GM21619 (cell line): Measurements from ENCODE around the gene SLC7A5.
"Not testable (repeated sequence)": the region's sequence is repeated elsewhere in the genome, so short reads cannot be mapped to it uniquely, and the experiment has no call there.

Source experiments
- ATAC-seq: cut with Tn5 transposase; IDR thresholded peaks from one replicate; pipeline ENCODE4 v1.9.1; 2021; ENCODE audit not compliant: unreplicated experiment

SLC7A5 gene

GRCh38 chr16:87888346-87888745 lies 19.0 kb upstream of the SLC7A5 start:
- not testable (repeated sequence) for ATAC-seq

DNA sequence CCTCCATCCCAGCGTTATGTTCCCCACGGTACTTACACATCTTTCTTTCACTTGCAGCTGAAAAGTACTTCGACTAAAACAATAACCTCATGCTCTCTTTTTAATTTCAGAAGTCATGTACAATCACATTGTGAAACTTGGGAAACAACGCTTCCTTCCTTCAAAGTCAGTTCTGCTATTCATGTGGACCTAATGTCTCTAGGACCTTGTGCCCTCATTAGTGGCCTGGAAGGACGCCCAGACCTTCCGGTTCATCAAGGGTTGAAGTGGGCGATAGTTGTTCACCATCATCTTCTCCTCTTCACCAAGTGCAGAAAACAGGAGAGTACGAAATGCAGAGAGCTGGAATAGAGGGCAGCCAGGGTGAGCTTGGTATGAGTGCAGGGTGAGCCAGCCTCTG lies 18.6 kb upstream of the SLC7A5 start:
- not testable (repeated sequence) for ATAC-seq

DNA sequence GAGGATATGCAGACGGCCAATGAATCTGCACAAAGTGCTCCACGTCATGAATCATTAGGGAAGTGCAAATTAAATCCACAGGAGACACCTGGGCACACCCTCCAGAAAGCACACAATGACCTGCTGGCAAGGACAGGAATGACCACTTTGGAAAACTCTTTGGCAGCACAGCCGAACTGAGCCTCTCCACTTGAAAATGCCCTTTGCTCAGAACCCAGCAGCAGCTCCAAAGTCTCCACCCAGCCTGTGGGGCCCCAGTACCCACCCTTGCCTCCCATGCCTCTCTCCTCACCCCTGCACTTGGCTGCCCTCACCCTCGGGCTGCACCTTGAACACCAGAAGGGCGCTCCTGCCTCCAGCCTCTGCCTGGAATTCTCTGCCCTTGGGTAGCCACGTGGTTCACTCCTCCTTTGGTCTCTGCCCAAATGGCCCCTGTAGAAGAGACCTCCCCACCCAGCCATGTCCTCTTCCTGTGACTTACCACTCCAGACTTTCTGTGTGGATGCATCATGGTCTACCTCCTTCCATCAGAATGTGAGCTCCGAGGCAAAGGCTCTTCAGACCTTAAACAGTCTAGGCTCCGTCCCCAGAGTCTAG lies 16.2 kb upstream of the SLC7A5 start:
- ATAC-seq = not testable (repeated sequence)

DNA sequence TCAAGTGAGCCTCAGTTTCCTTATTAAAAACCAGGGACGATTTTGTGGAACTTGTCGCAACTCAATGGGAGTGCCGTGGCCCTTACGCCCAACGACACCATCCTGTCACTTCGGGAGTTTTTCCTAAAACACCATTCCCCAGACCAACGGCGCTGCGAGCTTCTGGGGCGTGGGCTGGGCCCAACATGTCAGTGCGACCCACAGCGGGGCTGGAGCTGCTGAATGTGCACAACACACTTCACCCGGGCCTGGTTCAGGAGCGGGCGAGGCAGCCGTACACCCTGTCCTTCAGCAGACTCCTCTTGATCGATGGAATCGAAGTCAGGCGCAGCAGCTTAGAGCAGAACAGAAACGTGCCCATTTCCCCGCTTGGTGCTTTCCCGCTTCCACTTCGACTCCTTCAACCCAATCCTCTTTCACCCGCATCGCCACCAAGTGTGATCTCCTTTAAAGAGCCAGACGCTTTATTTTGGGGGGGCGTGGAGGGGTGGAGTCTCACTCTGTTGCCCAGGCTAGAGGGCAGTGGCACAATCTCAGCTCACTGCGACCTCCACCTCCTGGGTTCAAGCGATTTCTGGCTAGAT lies 13.2 kb upstream of the SLC7A5 start:
- ATAC-seq = no peak

GRCh38 chr16:87881324-87882200 lies 12.3 kb upstream of the SLC7A5 start:
- ATAC-seq = no peak

- ATAC-seq = no peak
Measured at GRCh38 chr16:87880117-87880696, 10.9 kb upstream of the SLC7A5 start.

DNA sequence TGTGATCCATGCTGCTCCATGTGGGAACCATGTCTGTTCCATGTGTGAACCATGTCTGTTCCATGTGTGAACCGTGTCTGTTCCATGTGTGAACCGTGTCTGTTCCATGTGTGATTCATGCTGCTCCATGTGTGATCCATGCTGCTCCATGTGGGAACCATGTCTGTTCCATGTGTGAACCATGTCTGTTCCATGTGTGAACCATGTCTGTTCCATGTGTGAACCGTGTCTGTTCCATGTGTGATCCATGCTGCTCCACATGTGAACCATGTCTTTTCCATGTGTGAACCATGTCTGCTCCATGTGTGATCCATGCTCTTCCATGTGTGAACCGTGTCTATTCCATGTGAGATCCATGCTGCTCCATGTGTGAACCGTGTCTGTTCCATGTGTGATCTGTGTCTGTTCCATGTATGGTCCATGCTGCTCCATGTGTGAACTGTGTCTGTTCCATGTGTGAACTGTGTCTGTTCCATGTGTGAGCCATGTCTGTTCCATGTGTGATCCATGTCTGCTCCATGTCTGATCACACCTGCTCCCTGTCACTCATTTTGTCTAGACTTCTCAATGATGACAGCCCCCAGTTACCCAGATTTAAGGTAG lies 10.2 kb upstream of the SLC7A5 start:
- ATAC-seq = not testable (repeated sequence)

DNA sequence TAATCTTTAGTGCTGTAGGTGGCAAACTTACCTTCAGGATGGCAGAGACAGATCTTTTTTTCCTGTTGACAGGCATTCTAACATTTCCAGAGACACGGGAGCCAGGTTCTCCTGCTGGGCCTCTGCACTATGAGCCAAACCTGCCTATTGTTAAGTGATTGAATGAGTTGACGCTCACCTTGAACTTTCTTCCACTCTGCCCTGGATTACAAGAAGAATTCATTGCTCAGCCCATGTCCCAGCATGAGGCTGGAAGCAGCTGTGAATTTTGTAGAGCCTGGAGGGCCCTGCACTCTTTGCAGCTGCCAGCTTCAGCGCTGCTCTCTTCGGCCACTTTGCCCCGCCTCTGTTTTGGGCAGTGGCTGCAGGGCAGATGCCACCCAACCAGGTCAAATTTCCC lies 9.4 kb upstream of the SLC7A5 start:
- ATAC-seq = no peak

- no peak for ATAC-seq
Measured at GRCh38 chr16:87877942-87878507, 8.7 kb upstream of the SLC7A5 start.

- ATAC-seq = no peak
Measured at GRCh38 chr16:87874639-87875427, 5.5 kb upstream of the SLC7A5 start.

DNA sequence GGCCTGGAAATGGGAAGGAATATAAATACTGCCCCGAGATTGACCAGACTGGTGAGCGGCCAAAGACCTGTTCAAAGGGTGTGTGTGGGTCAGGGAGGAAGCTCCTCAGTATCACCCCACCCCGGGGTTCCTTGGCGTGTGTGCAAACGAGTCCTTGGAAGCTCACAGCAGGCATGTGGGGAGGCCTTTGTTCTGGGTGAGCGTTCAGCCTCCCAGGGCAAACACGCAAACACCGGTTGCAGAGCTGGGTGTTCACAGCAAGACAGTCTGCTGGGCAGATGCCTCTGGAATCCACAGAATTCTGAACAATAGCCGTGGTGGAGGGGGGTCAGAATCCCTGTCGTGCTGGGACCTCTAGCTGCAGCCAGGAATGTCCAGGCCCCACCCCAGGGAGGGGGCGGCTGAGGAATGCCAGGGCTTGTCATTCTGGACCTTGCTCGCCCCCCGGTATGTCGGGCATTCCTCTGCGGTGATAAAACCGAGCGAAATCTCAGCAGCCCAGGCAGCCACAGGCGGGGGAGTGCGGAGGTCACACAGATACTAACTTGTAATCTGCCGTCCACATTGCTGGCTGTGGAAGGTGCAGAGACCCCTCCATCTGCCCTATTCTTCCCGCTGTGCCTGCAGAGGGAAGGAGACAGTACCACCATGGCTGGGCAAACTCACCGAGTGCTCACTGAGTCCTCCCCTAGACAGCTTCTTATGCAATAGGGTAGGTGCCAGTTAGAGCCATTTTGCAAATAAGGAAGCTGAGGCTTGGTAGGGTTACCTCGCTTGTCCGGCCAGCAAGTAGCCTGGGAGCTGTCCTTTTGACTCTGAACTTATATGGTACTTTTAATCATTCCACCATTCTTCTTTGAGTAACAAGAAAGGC lies 1.3 kb upstream of the SLC7A5 start:
- not testable (repeated sequence) for ATAC-seq

GRCh38 chr16:87869879-87870417 lies 641 bp upstream of the SLC7A5 start:
- ATAC-seq = not testable (repeated sequence)

GRCh38 chr16:87868254-87869029 lies 865 bp downstream of the SLC7A5 start:
- peak; percentile 38 for ATAC-seq

- not testable (repeated sequence) for ATAC-seq
Measured at GRCh38 chr16:87865902-87866555, 3.3 kb downstream of the SLC7A5 start.

- no peak for ATAC-seq
Measured at GRCh38 chr16:87864331-87864989, 4.8 kb downstream of the SLC7A5 start.

DNA sequence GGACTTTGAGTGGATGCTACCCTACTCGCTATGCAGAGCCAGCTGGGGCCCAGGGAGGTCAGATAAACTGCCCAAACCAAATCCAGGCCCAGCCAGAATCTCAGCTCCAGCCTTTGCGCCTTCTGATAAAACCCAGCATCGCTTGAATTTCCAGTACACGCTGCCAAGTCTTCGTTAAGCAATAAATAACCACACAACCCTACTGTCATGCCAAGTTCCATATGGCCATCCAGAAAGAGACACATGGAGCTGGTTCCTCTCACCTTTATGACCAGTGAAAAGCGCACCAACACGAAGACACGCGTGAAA lies 6.0 kb downstream of the SLC7A5 start:
- not testable (repeated sequence) for ATAC-seq

DNA sequence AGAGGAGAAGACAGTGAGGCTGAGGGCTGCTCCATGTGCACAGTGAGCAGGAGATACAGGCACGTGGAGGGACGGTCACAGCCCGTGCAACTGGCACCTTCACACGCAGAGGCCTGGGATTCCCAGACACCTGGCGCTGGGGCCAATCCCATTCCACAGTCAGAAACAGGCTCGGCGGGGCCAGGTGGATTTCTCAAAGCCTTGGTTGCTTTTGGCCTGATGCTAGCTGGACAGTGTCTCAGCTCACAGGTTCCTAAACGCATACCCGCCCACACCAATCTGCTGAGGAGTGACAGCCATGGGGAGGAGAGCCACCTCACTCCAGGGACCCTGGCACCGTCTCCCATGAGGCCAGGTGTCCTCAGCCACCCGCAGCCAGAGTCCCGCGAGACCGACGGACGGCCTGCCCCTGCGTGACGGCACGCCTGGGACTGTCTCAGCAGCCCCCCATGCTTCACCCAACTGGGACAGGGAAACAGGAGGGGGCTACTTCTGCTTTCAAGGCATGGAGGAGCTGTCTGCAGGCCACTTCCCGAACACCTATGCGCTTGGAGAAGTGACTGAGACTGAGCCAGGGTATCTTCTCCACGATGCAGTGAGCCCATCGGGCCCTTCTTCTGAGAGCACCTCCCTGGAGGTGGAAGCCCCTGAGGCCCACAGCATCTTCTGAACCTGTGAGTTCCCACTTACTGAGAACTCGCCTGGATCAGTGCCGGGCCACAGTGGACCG lies 6.5 kb downstream of the SLC7A5 start:
- not testable (repeated sequence) for ATAC-seq
